ENCODE measurements around the gene BRD7.

- no peak for TF ChIP-seq MAX (IDR thresholded peaks at IDR 0.05; ENCODE audit: insufficient read depth, insufficient read length)
- TF ChIP-seq, protein P1, sequence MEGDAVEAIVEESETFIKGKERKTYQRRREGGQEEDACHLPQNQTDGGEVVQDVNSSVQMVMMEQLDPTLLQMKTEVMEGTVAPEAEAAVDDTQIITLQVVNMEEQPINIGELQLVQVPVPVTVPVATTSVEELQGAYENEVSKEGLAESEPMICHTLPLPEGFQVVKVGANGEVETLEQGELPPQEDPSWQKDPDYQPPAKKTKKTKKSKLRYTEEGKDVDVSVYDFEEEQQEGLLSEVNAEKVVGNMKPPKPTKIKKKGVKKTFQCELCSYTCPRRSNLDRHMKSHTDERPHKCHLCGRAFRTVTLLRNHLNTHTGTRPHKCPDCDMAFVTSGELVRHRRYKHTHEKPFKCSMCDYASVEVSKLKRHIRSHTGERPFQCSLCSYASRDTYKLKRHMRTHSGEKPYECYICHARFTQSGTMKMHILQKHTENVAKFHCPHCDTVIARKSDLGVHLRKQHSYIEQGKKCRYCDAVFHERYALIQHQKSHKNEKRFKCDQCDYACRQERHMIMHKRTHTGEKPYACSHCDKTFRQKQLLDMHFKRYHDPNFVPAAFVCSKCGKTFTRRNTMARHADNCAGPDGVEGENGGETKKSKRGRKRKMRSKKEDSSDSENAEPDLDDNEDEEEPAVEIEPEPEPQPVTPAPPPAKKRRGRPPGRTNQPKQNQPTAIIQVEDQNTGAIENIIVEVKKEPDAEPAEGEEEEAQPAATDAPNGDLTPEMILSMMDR (IDR thresholded peaks at IDR 0.05; ENCODE audit: extremely low read depth in 1 of 2, insufficient read depth in 1 of 2, low read depth in 1 of 2, low read length in 2 of 2), result no peak
- no peak for TF ChIP-seq POLR2A (IDR thresholded peaks at IDR 0.05; ENCODE audit: low read depth, low read length)
Observed at GRCh38 chr16:50400967-50401348, 32.2 kb upstream of the BRD7 start.
